GM12892 (cell line): ENCODE measurements around the gene LCN15.

Source experiments
- POLR2A ChIP-seq: IDR thresholded peaks from 2 replicates; pipeline ENCODE4 v1.6.1; 2011; ENCODE audit warnings: low read depth, low read length, control low read depth
- POLR2AphosphoS5 ChIP-seq: IDR thresholded peaks from 2 replicates; pipeline ENCODE4 v1.6.1; 2011; ENCODE audit warnings: low read depth, low read length, control low read depth

GRCh38 chr9:136722093-136722968 is 42.0 kb downstream of the LCN15 start:
- TF ChIP-seq POLR2A (peak; percentile 40; the same call in 1 of the 2 replicates), POLR2AphosphoS5 (no peak)
